Osteoblast (primary cell): ENCODE results near the gene GSS. TPM values are rescaled to one million over a fixed set of nuclear protein-coding genes. Genes with fewer than 3 reads are reported as not detected.
A peak's percentile ranks its signal among the peaks of the same experiment; 100 is the strongest.

Experiments used
- DNase-seq: peaks from one replicate; pipeline ENCODE4 v3.0.0; 2011; ENCODE audit warnings: low spot score, mixed read lengths; ENCODE audit not compliant: insufficient read length; ENCODE audit errors: missing footprints
- H2AFZ ChIP-seq: 2 replicates; pipeline ENCODE4 v1.6.0; 2011; ENCODE audit warnings: mild to moderate bottlenecking, low read length
- H3K27ac ChIP-seq: 2 replicates; pipeline ENCODE4 v1.5.1; 2011; ENCODE audit warnings: mild to moderate bottlenecking, low read depth, low read length, moderate library complexity
- H3K27me3 ChIP-seq: 2 replicates; pipeline ENCODE4 v1.6.0; 2012; ENCODE audit warnings: mild to moderate bottlenecking, control low read depth, inconsistent platforms, low read length, moderate library complexity; ENCODE audit not compliant: insufficient read depth
- H3K36me3 ChIP-seq: 2 replicates; pipeline ENCODE4 v1.5.1; 2011; ENCODE audit warnings: mild to moderate bottlenecking, low read length, control low read depth, moderate library complexity; ENCODE audit not compliant: insufficient read depth
- H3K4me1 ChIP-seq: 2 replicates; pipeline ENCODE4 v1.5.1; 2011; ENCODE audit warnings: mild to moderate bottlenecking, low read length, control low read depth, moderate library complexity; ENCODE audit not compliant: insufficient read depth
- H3K4me2 ChIP-seq: 2 replicates; pipeline ENCODE4 v1.6.0; 2011; ENCODE audit warnings: mild to moderate bottlenecking, low read length; ENCODE audit not compliant: insufficient read depth
- H3K4me3 ChIP-seq: fragments of 200-600 bp; sonication (generic); 3 replicates; pipeline ENCODE4 v1.5.1; 2012; ENCODE audit warnings: mild to moderate bottlenecking, low read length, inconsistent platforms; ENCODE audit not compliant: insufficient read depth
- H3K79me2 ChIP-seq: 2 replicates; pipeline ENCODE4 v1.6.0; 2012; ENCODE audit warnings: mild to moderate bottlenecking, low read length, control low read depth, inconsistent platforms; ENCODE audit not compliant: insufficient read depth
- H3K9me3 ChIP-seq: 2 replicates; pipeline ENCODE4 v1.5.1; 2011; ENCODE audit warnings: low read depth, low read length, control low read depth
- H4K20me1 ChIP-seq: 2 replicates; pipeline ENCODE4 v1.6.0; 2012; ENCODE audit warnings: mild to moderate bottlenecking, low read length, control low read depth; ENCODE audit not compliant: insufficient read depth
- CTCF ChIP-seq: IDR thresholded peaks from 2 replicates; pipeline ENCODE4 v1.5.1; 2011; ENCODE audit warnings: mild to moderate bottlenecking, low read depth, low read length, moderate library complexity; ENCODE audit errors: extremely low read depth
- total RNA-seq: library from RNA; depleted of rRNA; stranded (reverse); fragments of >200 nt; gene quantifications from 2 replicates; pipeline ENCODE4 v1.2.3, GENCODE V29; 2012

Gene GSS
- total RNA-seq, 1 donor, result 54.6 TPM

DNA sequence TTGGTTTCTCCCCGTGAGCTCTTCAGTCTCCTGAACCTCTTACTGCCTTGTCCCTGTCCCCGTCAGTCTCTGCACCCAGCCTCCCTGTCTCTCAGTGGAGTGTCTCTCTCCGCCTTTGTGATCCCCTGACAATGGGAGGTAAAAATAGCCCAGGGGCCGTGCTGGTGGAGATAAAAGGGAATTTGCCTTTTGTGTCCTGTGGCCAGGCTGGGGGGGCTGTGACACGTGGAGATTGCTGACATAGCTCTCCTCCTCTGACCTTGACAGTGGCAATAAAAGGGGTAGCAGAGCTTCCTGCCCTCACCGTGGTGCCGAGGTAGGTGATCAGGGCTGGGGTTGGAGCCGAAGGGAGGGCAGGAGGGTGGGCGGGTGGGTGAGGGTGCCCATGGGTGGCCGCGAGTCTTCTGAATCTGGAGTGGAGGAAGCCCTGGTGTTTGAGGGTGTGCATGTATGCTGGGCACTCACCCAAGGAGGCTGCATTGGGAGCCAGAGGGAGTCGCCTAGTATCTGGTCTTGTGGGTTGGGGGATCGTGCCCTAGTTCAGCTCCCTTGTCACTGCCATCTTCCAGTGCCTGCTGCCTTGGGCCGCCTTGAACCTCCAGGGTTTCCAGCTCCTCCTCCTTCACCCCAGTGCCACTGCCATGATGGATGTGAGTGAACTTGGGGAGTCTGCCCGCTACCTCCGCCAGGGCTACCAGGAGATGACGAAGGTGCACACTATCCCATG, 21.9 kb upstream of the GSS start:
- Histone ChIP-seq H2AFZ (no peak overlapping the region), H3K27ac (no peak overlapping the region)
- no peak for TF ChIP-seq CTCF

GRCh38 chr20:34976286-34976685, 20.7 kb upstream of the GSS start:
- TF ChIP-seq CTCF, result no peak
- Histone ChIP-seq H3K79me2 (no peaks in the 10 kb centered on the region), H3K27me3 (peaks cover 12% of the 10 kb centered on the region), H3K4me1 (no peaks in the 10 kb centered on the region), H3K9me3 (no peaks in the 10 kb centered on the region), H3K4me3 (no peak overlapping the region), H2AFZ (no peak overlapping the region), H4K20me1 (no peaks in the 10 kb centered on the region), H3K36me3 (no peaks in the 10 kb centered on the region), H3K27ac (no peak overlapping the region), H3K4me2 (no peak overlapping the region)
- peak; percentile 39 for DNase-seq

More for the DNA sequence above, 21.9 kb upstream of the GSS start:
- Histone ChIP-seq H4K20me1 (no peaks in the 10 kb centered on the region), H3K27me3 (peaks cover 14% of the 10 kb centered on the region), H3K4me3 (no peak overlapping the region), H3K79me2 (no peaks in the 10 kb centered on the region), H3K9me3 (no peaks in the 10 kb centered on the region), H3K4me2 (no peak overlapping the region), H3K4me1 (no peaks in the 10 kb centered on the region), H3K36me3 (no peaks in the 10 kb centered on the region)
- peak; percentile 60 for DNase-seq

DNA sequence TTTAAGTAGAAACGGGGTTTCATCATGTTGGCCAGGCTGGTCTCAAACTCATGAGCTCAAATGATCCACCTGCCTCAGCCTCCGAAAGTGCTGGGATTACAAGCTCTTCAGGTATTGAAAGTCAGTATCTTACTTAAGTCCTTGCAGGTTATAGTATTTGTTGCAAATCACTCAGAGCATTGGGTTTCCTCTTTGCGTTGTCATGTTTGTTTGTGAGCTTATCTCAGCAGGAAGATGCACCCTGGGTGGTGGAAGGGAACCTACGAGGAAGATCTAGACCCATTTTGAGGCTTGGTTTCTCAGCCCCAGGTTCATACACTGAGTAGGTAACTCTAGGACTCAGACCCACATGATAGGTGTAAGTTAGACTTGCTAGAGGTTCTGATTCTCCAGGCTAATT, 18.6 kb upstream of the GSS start:
- no peaks in the 10 kb centered on the region for H4K20me1 ChIP-seq
- no peak overlapping the region for H3K4me2 ChIP-seq
- H2AFZ ChIP-seq, result no peak overlapping the region
- no peak overlapping the region for H3K4me3 ChIP-seq
- no peaks in the 10 kb centered on the region for H3K4me1 ChIP-seq
- no peak overlapping the region for H3K27ac ChIP-seq
- H3K79me2 ChIP-seq, result no peaks in the 10 kb centered on the region
- H3K9me3 ChIP-seq, result no peaks in the 10 kb centered on the region
- DNase-seq, result no peak
- peaks cover 12% of the 10 kb centered on the region for H3K27me3 ChIP-seq
- TF ChIP-seq CTCF, result no peak
- H3K36me3 ChIP-seq, result no peaks in the 10 kb centered on the region

DNA sequence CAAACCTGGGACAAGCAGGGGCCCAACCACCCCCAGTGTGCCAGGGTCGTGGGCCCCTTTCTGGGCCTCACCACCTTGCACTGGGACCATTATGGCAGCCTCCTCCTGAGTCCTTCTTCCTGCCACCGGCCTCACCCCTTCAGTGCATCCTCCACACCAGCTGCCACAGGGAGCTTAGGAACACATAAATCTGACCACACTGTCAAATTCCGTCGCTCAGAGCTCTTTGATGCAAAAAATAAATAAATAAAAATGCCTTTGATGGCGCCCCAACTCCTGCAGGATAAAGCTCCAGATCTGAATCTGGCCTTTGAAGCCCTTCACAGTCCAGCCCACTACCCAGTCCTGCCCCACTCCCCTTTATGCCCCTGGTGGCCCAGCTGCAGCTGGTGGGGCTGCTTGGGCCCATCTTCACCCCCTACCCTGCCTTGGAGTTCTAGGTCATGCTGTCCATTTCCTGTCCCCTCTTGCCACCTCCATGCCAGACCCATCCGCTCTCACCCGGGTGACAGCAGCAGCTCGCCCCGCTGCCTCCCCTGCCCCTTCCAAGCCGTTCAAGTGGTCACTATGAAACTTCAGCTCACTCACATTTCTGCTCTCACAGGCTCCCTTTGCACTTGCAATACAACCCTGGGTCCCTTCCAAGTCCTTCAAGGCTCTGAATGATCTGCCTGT, 16.1 kb upstream of the GSS start:
- Histone ChIP-seq H4K20me1 (no peaks in the 10 kb centered on the region), H3K27ac (no peak overlapping the region), H3K4me3 (no peak overlapping the region), H3K4me1 (no peaks in the 10 kb centered on the region), H3K36me3 (no peaks in the 10 kb centered on the region), H3K79me2 (no peaks in the 10 kb centered on the region), H3K9me3 (no peaks in the 10 kb centered on the region), H2AFZ (no peak overlapping the region), H3K4me2 (no peak overlapping the region), H3K27me3 (peaks cover 8% of the 10 kb centered on the region)
- peak; percentile 32 for DNase-seq
- TF ChIP-seq CTCF, result no peak
